ENCODE measurements around the gene PTPRD.

PTPRD gene

GRCh38 chr9:8683496-8683895, 1929.3 kb downstream of the PTPRD start:
- DNase-seq (ENCODE audit: low read depth): no peak

GRCh38 chr9:8680658-8681057, 1932.1 kb downstream of the PTPRD start:
- DNase-seq (ENCODE audit: low read depth): no peak

DNA sequence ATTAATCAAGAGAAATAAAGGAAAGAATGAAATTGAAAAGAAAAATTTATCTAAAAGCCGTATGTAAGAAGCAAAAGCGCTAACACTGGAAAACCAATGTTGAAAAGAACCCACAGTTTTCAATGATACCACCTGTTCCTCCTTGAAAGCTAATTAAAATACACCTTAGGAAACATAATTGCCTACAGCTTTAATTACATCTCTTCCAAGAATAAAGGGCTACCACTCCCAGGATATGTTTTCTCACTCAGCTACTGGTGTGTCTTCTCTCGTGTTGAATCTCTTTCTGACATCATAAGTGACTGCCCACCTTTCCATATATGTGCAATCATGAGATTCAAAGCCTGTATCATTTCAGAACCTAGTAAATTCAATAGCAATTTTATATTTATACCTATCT, 1932.6 kb downstream of the PTPRD start:
- no peak for DNase-seq (ENCODE audit: low read depth)

DNA sequence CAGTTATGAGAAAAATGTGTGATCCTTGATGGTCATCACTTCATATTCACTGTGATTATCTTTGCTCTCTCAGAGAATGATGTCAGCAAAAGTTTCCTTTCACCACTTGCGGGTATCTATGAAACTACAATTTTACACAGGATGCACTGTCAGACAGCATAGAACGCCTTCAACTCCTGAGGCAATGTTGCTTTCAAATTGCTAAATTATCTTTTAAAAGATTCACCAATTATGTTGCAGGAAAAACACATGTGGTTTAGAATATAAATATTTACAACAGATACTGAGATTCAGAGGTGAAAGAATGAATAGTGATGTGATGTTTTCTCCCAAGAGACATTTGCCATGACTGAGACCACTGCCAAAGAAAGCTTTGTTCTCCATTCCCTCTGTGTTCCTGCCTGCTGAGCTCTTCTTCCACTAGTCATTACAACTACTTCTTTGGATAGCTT, 1933.4 kb downstream of the PTPRD start:
- DNase-seq (ENCODE audit: low read depth): no peak

DNA sequence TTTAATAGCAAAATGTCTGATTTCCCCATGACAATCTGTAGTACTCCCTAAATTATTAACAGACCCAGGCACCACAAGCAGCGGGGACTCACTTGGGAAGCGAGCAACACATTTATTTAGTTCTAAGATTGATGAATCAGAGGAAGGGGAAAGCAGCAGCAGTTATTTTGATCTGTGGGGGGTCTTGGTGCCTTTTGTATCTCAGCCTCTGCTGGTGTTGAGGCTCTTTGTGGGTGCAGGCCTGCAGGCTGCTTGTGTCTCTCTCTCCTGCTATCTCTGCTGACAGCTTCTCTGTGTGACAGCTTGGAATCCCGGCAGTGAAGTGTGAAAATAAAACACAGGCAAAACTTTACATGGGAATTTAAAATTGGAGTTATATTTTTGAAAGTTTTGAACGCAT, 1935.1 kb downstream of the PTPRD start:
- no peak for DNase-seq (ENCODE audit: low read depth)

DNA sequence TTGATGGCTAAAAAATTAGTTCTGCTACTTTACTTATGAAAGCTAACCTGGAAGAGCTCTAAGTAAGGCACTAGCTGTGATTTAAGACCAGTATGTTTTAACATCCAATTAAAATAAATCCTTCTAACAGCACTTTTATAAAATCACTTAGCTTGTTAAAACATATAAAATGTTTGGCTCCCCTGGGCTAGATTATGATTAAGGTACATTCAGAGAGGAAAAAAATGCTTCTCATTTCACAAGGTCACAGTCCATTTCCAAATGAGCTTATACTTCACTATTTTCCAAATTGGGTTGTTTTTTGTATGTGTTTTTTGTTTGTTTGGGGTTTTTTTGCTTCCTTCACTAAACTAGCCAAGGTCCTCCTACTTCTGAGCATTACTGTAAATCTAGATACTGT, 1938.3 kb downstream of the PTPRD start:
- no peak for DNase-seq (ENCODE audit: low read depth)

- DNase-seq (ENCODE audit: low read depth): no peak
Observed at GRCh38 chr9:8673830-8674229, 1939.0 kb downstream of the PTPRD start.

DNA sequence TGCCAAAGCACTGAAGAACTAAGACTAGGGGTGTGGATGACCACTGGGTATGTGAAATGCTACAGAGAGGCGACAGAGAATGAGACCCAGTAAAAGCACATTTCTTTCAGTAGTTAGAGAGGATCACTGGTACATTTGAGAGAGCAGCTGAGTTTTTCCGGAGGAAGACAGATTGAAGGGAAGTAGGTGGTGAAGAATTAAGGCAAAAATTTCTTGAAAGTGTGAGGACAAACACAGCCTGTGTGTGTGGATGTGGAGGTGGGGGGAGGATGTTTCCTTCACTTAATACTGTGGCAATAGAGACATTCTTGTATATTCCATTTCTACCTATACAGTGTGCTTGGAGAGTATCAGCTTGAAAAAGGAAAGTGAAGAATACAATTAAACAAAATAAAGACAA, 1942.1 kb downstream of the PTPRD start:
- no peak for DNase-seq (ENCODE audit: low read depth)

DNA sequence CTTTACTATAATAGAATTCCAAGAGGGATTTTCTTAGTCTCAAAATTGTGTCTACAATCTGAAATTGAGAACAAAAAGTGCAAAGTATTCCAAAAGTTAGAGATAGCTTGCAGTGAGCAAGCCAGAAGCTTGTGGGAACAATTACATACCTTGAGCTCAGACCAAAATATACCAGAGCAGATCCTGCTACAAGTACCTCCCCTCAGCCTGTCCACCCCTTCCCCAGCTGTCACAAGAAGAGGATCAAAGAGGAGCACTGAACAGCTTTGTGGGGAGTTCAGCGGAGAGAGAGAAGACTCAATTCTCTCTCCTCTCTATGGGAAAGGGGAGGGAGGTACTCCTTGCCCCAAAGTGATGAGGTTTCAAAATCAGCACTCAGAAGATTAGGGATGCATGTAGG, 1944.1 kb downstream of the PTPRD start:
- no peak for DNase-seq (ENCODE audit: low read depth)

GRCh38 chr9:8668231-8668630, 1944.6 kb downstream of the PTPRD start:
- DNase-seq (ENCODE audit: low read depth): no peak

DNA sequence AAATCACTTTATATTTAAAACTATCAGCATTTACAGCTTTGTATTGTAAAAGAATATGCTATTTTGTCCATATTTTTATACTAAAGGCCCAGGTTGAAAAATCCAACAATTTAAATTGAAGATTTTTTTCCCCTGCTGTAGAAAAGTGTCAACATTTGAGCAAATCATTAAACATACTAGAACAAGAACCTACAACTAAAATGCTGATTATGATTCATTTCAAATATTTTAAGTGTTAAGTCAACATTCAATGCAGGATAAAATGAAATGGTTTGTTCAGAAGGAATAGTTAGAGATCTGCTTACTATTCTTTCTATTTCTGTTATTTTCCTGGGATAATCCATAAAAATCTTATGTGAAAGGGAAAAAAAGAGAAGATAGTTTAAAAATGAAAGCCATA, 1946.7 kb downstream of the PTPRD start:
- DNase-seq (ENCODE audit: low read depth): no peak

DNA sequence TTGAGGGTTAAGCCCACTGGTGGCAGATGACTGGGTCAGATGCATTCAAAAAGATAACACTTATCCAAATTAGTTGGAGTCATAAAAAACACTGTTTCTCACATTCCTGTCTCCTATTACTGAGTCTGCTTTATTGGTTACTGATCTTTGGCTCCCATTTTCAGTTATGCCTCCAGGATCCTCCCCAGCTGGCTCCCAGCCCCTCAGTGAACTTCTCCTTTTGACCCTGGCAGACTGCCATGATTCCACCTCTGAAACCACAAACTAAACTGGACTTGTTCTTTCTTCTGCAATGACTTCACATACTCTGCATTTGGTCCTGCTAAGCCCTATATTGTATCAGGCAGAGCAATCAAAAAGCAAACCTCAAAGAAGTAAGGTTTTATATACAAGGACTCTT, 1952.4 kb downstream of the PTPRD start:
- DNase-seq (ENCODE audit: low read depth): no peak

- no peak for DNase-seq (ENCODE audit: low read depth)
Observed at GRCh38 chr9:8659108-8659507, 1953.7 kb downstream of the PTPRD start.

- no peak for DNase-seq (ENCODE audit: low read depth)
Observed at GRCh38 chr9:8655071-8655470, 1957.7 kb downstream of the PTPRD start.

DNA sequence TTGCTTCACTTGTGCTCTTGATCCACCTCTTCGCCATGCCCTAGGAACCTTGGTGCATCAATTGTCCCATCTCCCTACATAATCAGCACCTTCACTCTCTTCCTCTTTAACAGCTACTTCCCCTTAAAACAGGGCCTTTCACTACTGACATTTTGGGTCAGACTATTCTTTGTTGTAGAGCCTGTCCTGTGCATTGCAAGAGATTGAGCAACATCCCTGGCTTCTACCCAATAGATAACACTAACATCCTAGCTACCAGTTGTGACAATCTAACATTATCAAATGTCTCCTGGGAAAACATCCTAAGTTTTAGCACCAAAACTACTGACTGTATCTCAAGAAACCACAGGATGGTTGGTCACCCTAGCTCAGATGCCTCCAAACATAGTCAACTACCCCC, 1958.9 kb downstream of the PTPRD start:
- DNase-seq (ENCODE audit: low read depth): no peak

DNA sequence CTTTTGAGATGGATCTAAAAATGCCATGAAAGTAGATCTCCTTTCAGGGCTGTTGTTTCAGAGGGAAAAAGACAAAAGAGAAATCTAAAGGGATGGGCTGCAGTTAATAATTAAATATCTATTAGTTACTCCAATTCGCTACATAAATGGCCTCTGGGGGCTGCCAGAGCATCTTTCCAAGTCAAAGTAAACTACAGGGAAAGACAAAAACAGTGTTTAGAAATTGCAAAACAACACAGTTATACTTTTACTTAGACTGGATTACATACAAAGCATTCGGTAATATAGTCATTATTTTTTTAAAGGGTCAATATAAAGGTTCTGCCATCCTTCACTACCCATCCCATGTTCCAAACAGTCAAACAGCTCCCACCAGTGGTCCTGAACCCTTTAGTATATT, 1959.7 kb downstream of the PTPRD start:
- DNase-seq (ENCODE audit: low read depth): no peak

GRCh38 chr9:8652255-8652654, 1960.5 kb downstream of the PTPRD start:
- no peak for DNase-seq (ENCODE audit: low read depth)

DNA sequence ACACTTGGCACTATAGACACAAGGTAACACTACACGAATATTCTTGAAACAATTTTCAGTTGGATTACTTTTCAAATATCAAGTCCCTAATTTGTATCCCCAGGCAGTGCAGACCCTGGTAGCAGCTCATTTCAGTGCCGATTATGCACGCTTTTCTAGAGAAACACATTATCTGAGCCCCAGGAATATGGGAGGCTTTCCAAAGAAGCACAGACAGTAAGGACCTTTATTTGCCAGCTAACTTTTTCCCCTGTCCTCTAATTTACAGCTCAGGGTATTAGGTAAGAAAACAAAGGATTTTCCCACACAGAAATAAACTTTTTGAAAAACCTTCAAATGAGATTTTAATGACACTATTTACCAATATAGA, 1961.0 kb downstream of the PTPRD start:
- DNase-seq (ENCODE audit: low read depth): no peak

GRCh38 chr9:8651070-8651845, 1961.5 kb downstream of the PTPRD start:
- DNase-seq (ENCODE audit: low read depth): no peak

DNA sequence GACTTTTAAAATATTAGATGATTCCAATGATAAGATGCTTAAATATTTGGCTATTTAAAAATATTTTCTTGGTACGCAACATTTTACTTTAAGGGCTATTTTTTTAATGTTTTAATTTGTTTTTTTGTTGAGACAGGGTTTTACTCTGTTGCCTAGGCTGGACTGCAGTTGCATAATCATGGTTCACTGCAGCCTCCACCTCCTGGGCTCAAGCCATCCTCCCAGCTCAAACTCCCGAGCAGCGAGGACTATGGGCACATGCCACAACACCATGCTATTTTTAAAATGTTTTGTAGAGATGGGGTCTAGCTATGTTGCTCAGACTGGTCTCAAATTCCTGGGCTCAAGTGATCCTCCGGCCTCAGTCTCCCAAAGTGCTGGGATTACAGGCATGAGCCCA, 1963.0 kb downstream of the PTPRD start:
- DNase-seq (ENCODE audit: low read depth): no peak

DNA sequence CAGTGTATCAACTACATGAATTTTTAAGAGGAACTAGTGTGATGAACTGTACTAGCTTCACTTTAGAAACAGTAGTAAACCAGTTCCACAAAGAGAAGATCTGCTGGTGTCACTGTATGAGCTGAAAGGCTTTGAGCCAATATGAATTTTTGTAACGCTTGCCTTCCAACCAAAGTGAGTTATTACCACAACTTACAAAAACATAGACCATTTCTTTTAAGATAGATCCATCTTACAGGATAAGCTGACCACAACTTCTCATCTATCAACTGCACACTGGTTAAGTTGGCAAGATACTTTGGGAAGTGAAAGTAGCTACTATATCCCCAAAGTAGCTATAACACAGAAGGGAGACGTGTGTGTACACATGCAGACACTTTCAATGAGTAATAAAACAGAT, 1963.6 kb downstream of the PTPRD start:
- no peak for DNase-seq (ENCODE audit: low read depth)

- DNase-seq (ENCODE audit: low read depth): no peak
Observed at GRCh38 chr9:8648271-8648845, 1964.4 kb downstream of the PTPRD start.

DNA sequence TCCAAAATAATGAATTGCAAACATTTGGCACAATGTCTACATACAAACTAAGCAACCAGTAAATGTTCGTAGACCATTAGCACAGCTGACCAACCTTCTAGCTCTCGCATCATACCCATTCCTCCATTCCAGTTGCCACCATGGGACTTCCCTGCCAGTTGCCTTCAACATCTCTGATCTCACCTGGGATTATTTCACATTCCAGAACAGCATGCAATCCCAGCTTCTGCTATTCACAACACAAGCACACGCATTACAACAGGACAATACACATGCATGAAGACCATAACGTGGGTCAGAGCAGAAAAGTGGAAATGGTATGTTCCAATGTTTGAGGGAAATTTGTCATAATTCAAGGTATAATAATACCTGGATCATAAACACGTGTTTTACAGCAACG, 1965.0 kb downstream of the PTPRD start:
- no peak for DNase-seq (ENCODE audit: low read depth)

DNA sequence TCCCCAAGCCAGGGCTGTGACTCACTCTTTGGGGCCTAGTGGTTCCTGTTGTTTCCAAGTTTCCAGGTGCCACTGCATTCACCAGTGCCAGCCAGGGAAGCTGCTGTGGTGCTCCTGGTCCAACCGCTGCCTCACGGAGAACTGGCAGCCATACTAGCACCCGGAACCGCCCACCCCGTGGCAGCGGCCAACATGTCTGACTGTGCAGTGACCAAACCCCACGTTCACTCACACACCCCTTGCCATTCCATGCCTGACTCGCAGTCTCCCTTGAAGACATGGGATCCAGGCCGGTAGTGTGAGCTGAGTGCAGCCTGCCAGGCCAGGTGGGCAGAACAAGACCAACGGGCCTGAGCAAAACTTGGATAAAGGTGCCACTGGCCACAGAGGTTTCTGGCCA, 1968.2 kb downstream of the PTPRD start:
- DNase-seq (ENCODE audit: low read depth): no peak

Measured in HS-27A (cell line).